T-helper 1 cell (primary cell): ENCODE measurements around the gene PEX10.

Experiments
- DNase-seq, 5 donors: peaks; one replicate each; pipeline ENCODE4 v3.0.0-alpha.2; 2012 to 2020

Gene PEX10

GRCh38 chr1:2418791-2419320 is 6.5 kb upstream of the PEX10 start:
- DNase-seq: no peak

- DNase-seq: no peak
Observed at GRCh38 chr1:2417833-2418225, 5.5 kb upstream of the PEX10 start.

- DNase-seq: no peak
Observed at GRCh38 chr1:2417083-2417832, 4.9 kb upstream of the PEX10 start.

- peak in 2 of 5 donors; percentile 28 to 42 for DNase-seq
Observed at GRCh38 chr1:2416403-2416802, 4.0 kb upstream of the PEX10 start.

- DNase-seq: peak in 2 of 5 donors; percentile 25 to 76
Observed at GRCh38 chr1:2415801-2416208, 3.4 kb upstream of the PEX10 start.

GRCh38 chr1:2415337-2415736 is 3.0 kb upstream of the PEX10 start:
- DNase-seq: no peak

- DNase-seq: peak; percentile 58 to 78 (median 72)
Observed at GRCh38 chr1:2414297-2414958, 2.1 kb upstream of the PEX10 start.

GRCh38 chr1:2413495-2414296 is 1.3 kb upstream of the PEX10 start:
- no peak for DNase-seq

GRCh38 chr1:2412773-2413494 is 570 bp upstream of the PEX10 start:
- no peak for DNase-seq

GRCh38 chr1:2411801-2412394 is 466 bp downstream of the PEX10 start:
- peak in 1 of 5 donors; percentile 32 for DNase-seq

GRCh38 chr1:2409745-2410144 is 2.6 kb downstream of the PEX10 start:
- no peak for DNase-seq

- no peak for DNase-seq
Observed at GRCh38 chr1:2408859-2409276, 3.5 kb downstream of the PEX10 start.

- no peak for DNase-seq
Observed at GRCh38 chr1:2408456-2408855, 3.9 kb downstream of the PEX10 start.

GRCh38 chr1:2407991-2408275 is 4.4 kb downstream of the PEX10 start:
- DNase-seq: no peak

- no peak for DNase-seq
Observed at GRCh38 chr1:2407166-2407990, 5.0 kb downstream of the PEX10 start.

GRCh38 chr1:2406451-2407041 is 5.8 kb downstream of the PEX10 start:
- no peak for DNase-seq

GRCh38 chr1:2405588-2406295 is 6.6 kb downstream of the PEX10 start:
- no peak for DNase-seq

- no peak for DNase-seq
Observed at GRCh38 chr1:2404890-2405511, 7.4 kb downstream of the PEX10 start.

GRCh38 chr1:2404142-2404889 is 8.0 kb downstream of the PEX10 start:
- no peak for DNase-seq
